GM10266 (cell line): Measurements from ENCODE around the gene TPD52L2.
"Not testable (repeated sequence)": the region's sequence is repeated elsewhere in the genome, so short reads cannot be mapped to it uniquely, and the experiment has no call there.

Experiments
- DNase-seq: peaks from one replicate; pipeline ENCODE4 v3.0.0; 2012; ENCODE audit errors: extremely low spot score
- TF ChIP-seq, protein P1 (sequence below): IDR thresholded peaks from 2 replicates; pipeline ENCODE4 v1.5.1; 2012; ENCODE audit warnings: mild to moderate bottlenecking, low read depth; ENCODE audit not compliant: control insufficient read depth, insufficient read depth; ENCODE audit errors: missing control alignments

The TPD52L2 gene

DNA sequence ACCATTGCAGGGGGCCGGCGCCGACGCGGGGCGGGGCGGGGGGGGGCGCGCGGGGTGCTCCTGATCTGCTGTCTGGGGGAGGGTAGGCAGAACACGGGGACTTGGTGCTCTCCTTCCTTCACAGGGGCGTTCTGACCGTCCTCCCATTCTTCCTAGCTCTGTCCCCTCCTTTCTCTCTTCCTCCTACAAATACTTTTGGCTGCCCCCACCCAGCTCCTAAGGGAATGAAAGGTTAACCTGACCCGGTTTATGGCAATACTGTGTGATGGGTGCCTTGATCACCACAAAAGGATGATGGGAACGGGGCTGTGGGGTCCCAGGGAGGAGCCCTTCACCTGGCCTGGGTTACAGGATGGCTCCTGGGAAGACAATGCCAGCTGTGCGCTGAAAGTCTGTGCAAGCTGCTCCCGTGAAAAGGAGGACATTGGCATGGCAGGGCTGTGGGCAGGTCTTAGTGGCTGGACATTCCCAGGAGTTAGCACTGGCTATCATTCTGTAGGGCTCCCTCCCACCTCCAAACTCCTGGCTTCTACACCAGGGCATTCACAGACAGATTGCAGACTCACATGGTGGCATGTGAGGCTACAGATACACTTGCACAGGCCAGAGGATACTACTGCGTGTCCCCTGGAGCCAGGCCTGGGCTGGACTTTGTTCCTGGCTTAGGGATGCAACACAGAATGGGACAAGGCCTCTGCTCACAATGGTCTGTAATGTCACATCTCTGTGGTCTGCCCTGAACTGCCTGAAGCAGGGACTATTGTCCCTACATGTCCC, 1.9 kb upstream of the TPD52L2 start:
- no peak for DNase-seq
- TF ChIP-seq, protein P1, sequence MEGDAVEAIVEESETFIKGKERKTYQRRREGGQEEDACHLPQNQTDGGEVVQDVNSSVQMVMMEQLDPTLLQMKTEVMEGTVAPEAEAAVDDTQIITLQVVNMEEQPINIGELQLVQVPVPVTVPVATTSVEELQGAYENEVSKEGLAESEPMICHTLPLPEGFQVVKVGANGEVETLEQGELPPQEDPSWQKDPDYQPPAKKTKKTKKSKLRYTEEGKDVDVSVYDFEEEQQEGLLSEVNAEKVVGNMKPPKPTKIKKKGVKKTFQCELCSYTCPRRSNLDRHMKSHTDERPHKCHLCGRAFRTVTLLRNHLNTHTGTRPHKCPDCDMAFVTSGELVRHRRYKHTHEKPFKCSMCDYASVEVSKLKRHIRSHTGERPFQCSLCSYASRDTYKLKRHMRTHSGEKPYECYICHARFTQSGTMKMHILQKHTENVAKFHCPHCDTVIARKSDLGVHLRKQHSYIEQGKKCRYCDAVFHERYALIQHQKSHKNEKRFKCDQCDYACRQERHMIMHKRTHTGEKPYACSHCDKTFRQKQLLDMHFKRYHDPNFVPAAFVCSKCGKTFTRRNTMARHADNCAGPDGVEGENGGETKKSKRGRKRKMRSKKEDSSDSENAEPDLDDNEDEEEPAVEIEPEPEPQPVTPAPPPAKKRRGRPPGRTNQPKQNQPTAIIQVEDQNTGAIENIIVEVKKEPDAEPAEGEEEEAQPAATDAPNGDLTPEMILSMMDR: no peak

DNA sequence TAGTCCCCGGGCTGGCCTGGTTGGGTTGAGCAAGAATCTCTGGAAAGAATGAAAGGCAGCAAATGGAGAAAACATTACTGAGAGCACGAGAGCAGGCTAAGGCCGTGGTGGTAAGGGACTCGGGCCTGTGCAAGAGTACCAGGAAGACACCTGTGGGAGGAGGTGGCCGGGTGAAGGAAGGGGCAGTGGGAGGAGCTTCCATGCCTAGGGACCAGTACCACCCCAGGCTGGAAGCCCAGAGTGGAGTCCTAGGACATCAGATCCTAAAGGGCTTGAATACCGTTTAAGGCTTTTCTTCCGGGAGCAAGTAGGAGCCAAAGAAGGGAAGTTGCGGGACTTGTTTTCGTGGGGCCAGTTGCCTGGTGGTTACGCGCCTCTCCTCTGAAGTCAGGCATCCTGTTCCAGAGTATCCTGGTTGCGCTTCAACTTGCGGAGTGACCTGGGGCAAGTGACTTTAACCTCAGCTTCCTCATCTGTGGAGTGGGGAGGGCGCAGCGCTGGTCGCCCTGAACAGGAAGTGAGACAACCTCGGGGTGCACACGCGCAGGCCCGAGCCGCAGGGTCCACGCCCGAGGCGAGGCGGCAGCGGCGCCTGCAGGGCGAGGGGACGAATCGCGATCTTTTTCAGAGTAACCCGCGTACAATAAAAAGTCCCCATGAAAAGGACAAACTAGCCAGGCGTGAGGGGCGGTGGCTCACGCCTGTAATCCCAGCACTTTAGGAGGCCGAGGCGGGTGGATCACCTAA, 1.1 kb upstream of the TPD52L2 start:
- TF ChIP-seq, protein P1: peak; percentile 92
- DNase-seq: peak; percentile 96

DNA sequence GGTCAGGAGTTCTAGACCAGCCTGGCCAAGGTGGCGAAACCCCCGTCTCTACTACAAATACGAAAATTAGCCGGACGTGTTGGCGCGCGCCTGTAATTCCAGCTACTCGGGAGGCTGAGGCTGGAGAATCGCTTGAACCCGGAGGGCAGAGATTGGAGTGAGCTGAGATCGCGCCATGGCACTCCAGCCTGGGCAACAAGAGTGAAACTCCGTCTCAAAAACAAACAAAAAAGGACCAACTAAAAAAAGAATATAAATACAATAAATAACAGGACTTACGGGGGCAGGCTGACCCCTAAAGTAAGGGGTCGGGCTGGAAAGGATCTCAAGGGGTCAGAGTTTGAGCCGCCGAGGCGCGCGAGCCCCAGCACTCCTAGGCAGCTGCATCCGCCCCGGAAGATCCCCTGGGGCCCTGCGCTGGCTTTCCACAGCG, 509 bp upstream of the TPD52L2 start:
- TF ChIP-seq, protein P1: no peak
- DNase-seq: no peak

DNA sequence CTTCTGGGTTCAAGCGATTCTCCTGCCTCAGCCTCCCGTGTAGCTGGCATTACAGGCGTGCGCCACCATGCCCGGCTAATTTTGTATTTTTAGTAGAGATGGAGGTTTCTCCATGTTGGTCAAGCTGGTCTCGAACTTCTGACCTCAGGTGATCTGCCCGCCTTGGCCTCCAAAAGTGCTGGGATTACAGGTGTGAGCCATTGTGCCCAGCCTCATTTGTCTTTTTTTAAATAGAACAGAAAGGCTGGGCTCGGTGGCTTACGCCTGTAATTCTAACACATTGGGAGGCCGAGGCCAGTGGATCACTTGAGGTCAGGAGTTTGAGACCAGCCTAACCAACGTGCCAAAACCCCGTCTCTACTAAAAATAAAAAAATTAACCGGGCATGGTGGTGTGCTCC, 2.0 kb downstream of the TPD52L2 start:
- not testable (repeated sequence) for DNase-seq

DNA sequence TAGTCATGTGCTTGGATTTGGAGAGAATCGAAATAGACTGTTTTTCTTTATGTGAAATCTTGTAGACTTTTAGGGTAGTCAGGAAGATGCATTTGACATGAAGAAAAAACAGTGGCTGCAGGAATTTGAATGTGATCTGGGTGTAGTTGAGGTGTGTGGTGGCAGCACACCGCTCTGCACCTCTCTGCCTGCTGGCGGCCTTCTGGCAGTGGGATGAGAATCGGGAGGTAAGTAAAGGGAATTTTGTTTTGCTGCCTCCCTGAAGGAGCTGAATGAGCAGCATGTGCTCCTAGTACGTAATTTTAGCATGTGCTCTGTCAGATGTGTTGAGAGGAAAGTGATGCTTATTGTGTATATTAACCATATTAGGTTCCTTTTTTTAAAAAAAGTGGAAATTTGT, 3.2 kb downstream of the TPD52L2 start:
- no peak for DNase-seq
- TF ChIP-seq, protein P1: no peak

DNA sequence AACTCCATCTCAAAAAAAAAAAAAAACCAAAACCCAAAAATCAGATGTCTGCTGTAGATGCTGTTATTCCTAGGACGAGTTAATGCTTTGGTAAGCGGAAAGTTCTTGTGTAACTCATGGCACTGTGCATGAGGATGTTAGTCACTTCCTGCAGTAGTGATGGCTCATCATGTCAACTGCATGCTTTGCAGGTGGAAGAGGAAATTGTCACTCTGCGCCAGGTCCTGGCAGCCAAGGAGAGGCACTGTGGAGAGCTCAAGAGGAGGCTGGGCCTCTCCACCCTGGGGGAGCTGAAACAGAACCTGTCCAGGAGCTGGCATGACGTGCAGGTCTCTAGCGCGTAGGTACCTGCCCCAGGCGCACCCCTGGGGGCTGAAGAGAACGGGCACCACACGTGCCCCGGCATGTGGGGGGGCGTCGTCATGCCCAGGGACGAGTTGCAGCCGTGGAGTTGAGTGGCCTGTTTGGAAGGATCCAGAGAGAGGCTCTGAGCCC, 8.5 kb downstream of the TPD52L2 start:
- DNase-seq: no peak
- TF ChIP-seq, protein P1: no peak

DNA sequence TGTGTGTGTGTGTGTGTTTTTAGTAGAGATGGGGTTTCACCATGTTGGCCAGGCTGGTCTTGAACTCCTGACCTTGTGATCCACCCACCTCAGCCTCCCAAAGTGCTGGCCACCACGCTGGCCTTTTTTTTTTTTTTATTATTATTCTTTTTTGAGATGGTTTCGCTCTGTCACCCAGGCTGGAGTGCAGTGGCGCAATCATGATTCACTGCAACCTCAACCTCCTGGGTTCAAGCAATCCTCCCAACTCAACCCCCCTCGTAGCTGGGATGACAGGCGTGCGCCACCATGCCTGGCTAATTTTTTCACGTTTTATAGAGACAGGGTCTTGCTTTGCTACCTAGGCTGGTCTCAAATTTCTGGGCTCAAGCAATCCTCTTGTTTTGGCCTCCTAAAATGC, 9.2 kb downstream of the TPD52L2 start:
- DNase-seq: not testable (repeated sequence)

DNA sequence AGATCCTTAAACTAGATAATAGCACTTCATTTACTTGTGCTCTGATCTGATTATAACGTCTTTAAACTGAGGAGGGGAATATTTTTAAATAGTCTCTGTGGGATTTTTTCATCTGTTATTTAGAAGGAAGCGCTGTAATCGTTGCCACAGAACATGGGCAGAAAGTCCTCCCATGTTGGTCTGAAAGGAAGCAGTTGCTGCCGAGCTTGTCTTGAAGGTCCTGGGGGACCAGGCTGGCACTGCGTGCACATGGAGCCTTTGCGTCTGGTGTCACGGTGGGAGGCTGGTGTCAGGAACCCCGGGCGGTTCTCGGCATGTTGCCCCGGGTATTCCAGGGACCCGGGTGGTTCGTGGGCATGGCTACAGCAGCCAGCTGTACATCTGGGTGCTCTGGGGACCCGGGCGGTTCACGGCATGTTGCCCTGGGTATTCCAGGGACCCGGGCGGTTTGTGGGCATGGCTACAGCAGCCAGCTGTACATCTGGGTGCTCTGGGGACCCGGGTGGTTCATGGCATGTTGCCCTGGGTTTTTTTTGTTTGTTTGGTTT, 11.5 kb downstream of the TPD52L2 start:
- DNase-seq: no peak
- TF ChIP-seq, protein P1: no peak
